ENCODE data around the gene SPATA6.
"Not testable (repeated sequence)": the region's sequence is repeated elsewhere in the genome, so short reads cannot be mapped to it uniquely, and the experiment has no call there.

The SPATA6 gene

GRCh38 chr1:48439380-48439779 is 32.6 kb downstream of the SPATA6 start:
- ATAC-seq (ENCODE audit: low read depth) (no peak), DNase-seq (ENCODE audit: low spot score) (no peak)
- H3K4me3 ChIP-seq (ENCODE audit: severe bottlenecking), result no peak overlapping the region
- H3K27me3 ChIP-seq (ENCODE audit: insufficient read depth, poor library complexity, severe bottlenecking), result no peaks in the 10 kb centered on the region
- H3K4me1 ChIP-seq (ENCODE audit: insufficient read depth, poor library complexity, severe bottlenecking), result no peaks in the 10 kb centered on the region
- H3K27ac ChIP-seq (ENCODE audit: poor library complexity, severe bottlenecking), result no peak overlapping the region
- TF ChIP-seq CTCF (IDR thresholded peaks at IDR 0.05; ENCODE audit: poor library complexity, severe bottlenecking), result no peak
- no peaks in the 10 kb centered on the region for H3K36me3 ChIP-seq (ENCODE audit: low read depth)
- peaks cover 2% of the 10 kb centered on the region for H3K9me3 ChIP-seq (ENCODE audit: severe bottlenecking)

GRCh38 chr1:48437379-48437778 is 34.6 kb downstream of the SPATA6 start:
- H3K27ac ChIP-seq (ENCODE audit: poor library complexity, severe bottlenecking); H3K9me3 ChIP-seq (ENCODE audit: severe bottlenecking); H3K27me3 ChIP-seq (ENCODE audit: insufficient read depth, poor library complexity, severe bottlenecking); H3K4me3 ChIP-seq (ENCODE audit: severe bottlenecking); DNase-seq (ENCODE audit: low spot score); H3K36me3 ChIP-seq (ENCODE audit: low read depth); H3K4me1 ChIP-seq (ENCODE audit: insufficient read depth, poor library complexity, severe bottlenecking); ATAC-seq (ENCODE audit: low read depth): not testable (repeated sequence)

GRCh38 chr1:48435312-48436002 is 36.5 kb downstream of the SPATA6 start:
- not testable (repeated sequence) for ATAC-seq (ENCODE audit: low read depth); H3K4me1 ChIP-seq (ENCODE audit: insufficient read depth, poor library complexity, severe bottlenecking); H3K36me3 ChIP-seq (ENCODE audit: low read depth); H3K9me3 ChIP-seq (ENCODE audit: severe bottlenecking); H3K4me3 ChIP-seq (ENCODE audit: severe bottlenecking); H3K27me3 ChIP-seq (ENCODE audit: insufficient read depth, poor library complexity, severe bottlenecking); H3K27ac ChIP-seq (ENCODE audit: poor library complexity, severe bottlenecking); DNase-seq (ENCODE audit: low spot score)

GRCh38 chr1:48430832-48431231 is 41.2 kb downstream of the SPATA6 start:
- ATAC-seq (ENCODE audit: low read depth), result no peak

GRCh38 chr1:48422009-48422408 is 50.0 kb downstream of the SPATA6 start:
- no peaks in the 10 kb centered on the region for H3K27me3 ChIP-seq (ENCODE audit: insufficient read depth, poor library complexity, severe bottlenecking)
- no peak for DNase-seq (ENCODE audit: low spot score)
- no peak overlapping the region for H3K27ac ChIP-seq (ENCODE audit: poor library complexity, severe bottlenecking)
- TF ChIP-seq CTCF (IDR thresholded peaks at IDR 0.05; ENCODE audit: poor library complexity, severe bottlenecking), result no peak
- H3K9me3 ChIP-seq (ENCODE audit: severe bottlenecking), result no peaks in the 10 kb centered on the region
- no peak for ATAC-seq (ENCODE audit: low read depth)
- H3K4me1 ChIP-seq (ENCODE audit: insufficient read depth, poor library complexity, severe bottlenecking), result no peaks in the 10 kb centered on the region
- H3K4me3 ChIP-seq (ENCODE audit: severe bottlenecking), result no peak overlapping the region
- H3K36me3 ChIP-seq (ENCODE audit: low read depth), result no peaks in the 10 kb centered on the region

More at GRCh38 chr1:48430832-48431231, 41.2 kb downstream of the SPATA6 start:
- Histone ChIP-seq H3K27ac (ENCODE audit: poor library complexity, severe bottlenecking) (no peak overlapping the region), H3K9me3 (ENCODE audit: severe bottlenecking) (no peaks in the 10 kb centered on the region), H3K4me1 (ENCODE audit: insufficient read depth, poor library complexity, severe bottlenecking) (no peaks in the 10 kb centered on the region), H3K27me3 (ENCODE audit: insufficient read depth, poor library complexity, severe bottlenecking) (no peaks in the 10 kb centered on the region), H3K4me3 (ENCODE audit: severe bottlenecking) (no peak overlapping the region), H3K36me3 (ENCODE audit: low read depth) (no peaks in the 10 kb centered on the region)
- no peak for DNase-seq (ENCODE audit: low spot score)
- no peak for TF ChIP-seq CTCF (IDR thresholded peaks at IDR 0.05; ENCODE audit: poor library complexity, severe bottlenecking)

- Histone ChIP-seq H3K27ac (ENCODE audit: poor library complexity, severe bottlenecking) (no peak overlapping the region), H3K9me3 (ENCODE audit: severe bottlenecking) (no peaks in the 10 kb centered on the region), H3K4me1 (ENCODE audit: insufficient read depth, poor library complexity, severe bottlenecking) (no peaks in the 10 kb centered on the region), H3K36me3 (ENCODE audit: low read depth) (no peaks in the 10 kb centered on the region), H3K4me3 (ENCODE audit: severe bottlenecking) (no peak overlapping the region), H3K27me3 (ENCODE audit: insufficient read depth, poor library complexity, severe bottlenecking) (no peaks in the 10 kb centered on the region)
- no peak for DNase-seq (ENCODE audit: low spot score)
- no peak for ATAC-seq (ENCODE audit: low read depth)
- no peak for TF ChIP-seq CTCF (IDR thresholded peaks at IDR 0.05; ENCODE audit: poor library complexity, severe bottlenecking)
These were observed 53.3 kb downstream of the SPATA6 start for GRCh38 chr1:48418742-48419141.

Data from RWPE2 (cell line).